ENCODE measurements around the gene SSBP2.
A peak's percentile ranks its signal among the peaks of the same experiment; 100 is the strongest.

SSBP2 gene

DNA sequence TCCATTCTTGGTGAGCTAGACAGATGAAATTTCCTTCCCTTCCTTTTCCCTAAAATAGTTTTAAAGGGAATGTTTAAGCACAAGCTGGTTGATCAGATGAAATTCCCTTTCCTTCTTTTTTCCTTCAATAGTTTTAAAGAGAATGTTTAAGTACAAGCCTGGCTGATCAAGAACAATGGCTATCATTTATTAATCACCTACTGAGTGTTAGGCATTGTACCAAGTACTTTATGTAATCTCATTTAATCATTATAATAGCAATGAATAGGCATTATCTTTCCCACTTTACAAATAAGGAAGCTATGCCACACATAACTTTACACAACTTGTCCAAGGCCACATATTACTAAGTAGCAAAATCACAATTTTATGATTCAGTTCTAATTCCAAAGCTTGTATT, 205.0 kb downstream of the SSBP2 start:
- Histone ChIP-seq H2AFZ (ENCODE audit: low read depth, low read length) (no peak overlapping the region), H3K9ac (ENCODE audit: low read depth, low read length) (no peak overlapping the region), H3K27me3 (ENCODE audit: insufficient read depth, low read length, poor library complexity) (no peaks in the 10 kb centered on the region), H3K4me1 (ENCODE audit: insufficient read depth, low read length) (peaks cover 18% of the 10 kb centered on the region), H3K4me2 (ENCODE audit: insufficient read depth, low read length) (no peak overlapping the region), H3K36me3 (ENCODE audit: insufficient read depth, low read length) (peaks cover 71% of the 10 kb centered on the region), H3K9me3 (ENCODE audit: insufficient read depth, low read length, severe bottlenecking) (no peaks in the 10 kb centered on the region), H3K4me3 (ENCODE audit: low read depth in 1 of 2, low read length in 2 of 2) (no peak overlapping the region), H4K20me1 (ENCODE audit: insufficient read depth, low read length) (no peaks in the 10 kb centered on the region), H3K27ac (ENCODE audit: low read length) (no peak overlapping the region), H3K79me2 (ENCODE audit: insufficient read depth, low read length) (peaks cover 94% of the 10 kb centered on the region)
- no peak for ATAC-seq (ENCODE audit: insufficient read depth, low read depth)
- DNase-seq, result no peak
- no peak for TF ChIP-seq EZH2 (IDR thresholded peaks at IDR 0.05; ENCODE audit: borderline replicate concordance, low read depth, low read length, severe bottlenecking)
- TF ChIP-seq, protein P1, sequence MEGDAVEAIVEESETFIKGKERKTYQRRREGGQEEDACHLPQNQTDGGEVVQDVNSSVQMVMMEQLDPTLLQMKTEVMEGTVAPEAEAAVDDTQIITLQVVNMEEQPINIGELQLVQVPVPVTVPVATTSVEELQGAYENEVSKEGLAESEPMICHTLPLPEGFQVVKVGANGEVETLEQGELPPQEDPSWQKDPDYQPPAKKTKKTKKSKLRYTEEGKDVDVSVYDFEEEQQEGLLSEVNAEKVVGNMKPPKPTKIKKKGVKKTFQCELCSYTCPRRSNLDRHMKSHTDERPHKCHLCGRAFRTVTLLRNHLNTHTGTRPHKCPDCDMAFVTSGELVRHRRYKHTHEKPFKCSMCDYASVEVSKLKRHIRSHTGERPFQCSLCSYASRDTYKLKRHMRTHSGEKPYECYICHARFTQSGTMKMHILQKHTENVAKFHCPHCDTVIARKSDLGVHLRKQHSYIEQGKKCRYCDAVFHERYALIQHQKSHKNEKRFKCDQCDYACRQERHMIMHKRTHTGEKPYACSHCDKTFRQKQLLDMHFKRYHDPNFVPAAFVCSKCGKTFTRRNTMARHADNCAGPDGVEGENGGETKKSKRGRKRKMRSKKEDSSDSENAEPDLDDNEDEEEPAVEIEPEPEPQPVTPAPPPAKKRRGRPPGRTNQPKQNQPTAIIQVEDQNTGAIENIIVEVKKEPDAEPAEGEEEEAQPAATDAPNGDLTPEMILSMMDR (IDR thresholded peaks at IDR 0.05; ENCODE audit: borderline replicate concordance, extremely low read depth, low read length, poor library complexity, severe bottlenecking), result no peak

DNA sequence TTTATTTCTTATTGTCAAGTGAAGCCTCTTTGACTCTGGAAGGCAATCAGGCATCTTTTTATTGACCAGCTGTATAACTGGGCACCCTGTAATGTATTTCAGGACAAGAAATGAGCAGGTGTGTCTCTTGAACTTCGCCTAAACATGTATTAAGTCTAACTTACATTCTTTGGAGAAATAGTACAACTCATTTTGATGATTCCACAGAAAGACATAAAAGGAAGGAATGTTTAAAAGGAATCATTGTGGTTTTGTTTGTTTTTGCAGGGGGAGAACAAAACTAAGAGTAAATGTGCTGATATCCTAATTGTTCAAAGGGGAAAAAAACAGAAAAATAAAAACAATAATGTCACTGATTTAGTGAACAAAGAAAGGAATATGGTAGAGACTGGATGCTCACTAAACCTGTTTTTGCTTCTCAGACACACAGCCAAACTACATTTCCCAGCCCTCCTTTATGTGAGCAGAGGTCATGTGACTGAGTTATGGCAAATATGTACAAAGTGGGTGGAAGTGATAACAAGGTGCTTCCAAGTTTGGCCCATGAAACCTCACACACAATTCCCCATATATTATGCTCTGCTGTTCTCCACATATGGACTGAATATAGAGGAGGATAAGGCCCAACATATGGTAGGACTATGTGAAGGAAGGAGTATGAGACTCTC, 206.4 kb downstream of the SSBP2 start:
- peaks cover 72% of the 10 kb centered on the region for H3K36me3 ChIP-seq (ENCODE audit: insufficient read depth, low read length)
- DNase-seq, result no peak
- no peak for TF ChIP-seq EZH2 (IDR thresholded peaks at IDR 0.05; ENCODE audit: borderline replicate concordance, low read depth, low read length, severe bottlenecking)
- TF ChIP-seq, protein P1 (IDR thresholded peaks at IDR 0.05; ENCODE audit: borderline replicate concordance, extremely low read depth, low read length, poor library complexity, severe bottlenecking), result no peak

DNA sequence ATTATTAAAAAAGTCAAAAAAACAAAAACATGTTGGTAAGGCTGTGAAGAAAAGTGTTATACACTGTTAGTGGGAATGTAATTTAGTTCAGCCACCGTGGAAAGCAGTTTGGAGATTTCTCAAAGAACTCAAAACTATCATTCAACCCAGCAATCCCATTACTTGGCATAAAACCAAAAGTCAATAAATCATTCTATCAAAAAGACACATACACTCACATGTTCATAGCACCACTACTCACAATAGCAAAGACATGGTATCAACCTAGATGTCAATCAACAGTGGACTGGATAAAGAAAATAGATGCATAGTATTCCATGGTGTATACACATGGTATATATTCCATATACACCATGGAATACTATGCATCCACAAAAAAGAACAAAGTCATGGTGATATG, 208.7 kb downstream of the SSBP2 start:
- H4K20me1 ChIP-seq (ENCODE audit: insufficient read depth, low read length), result no peaks in the 10 kb centered on the region
- no peak overlapping the region for H2AFZ ChIP-seq (ENCODE audit: low read depth, low read length)
- DNase-seq (no peak), ATAC-seq (ENCODE audit: insufficient read depth, low read depth) (no peak)
- peaks cover 83% of the 10 kb centered on the region for H3K79me2 ChIP-seq (ENCODE audit: insufficient read depth, low read length)
- no peak overlapping the region for H3K4me3 ChIP-seq (ENCODE audit: low read depth in 1 of 2, low read length in 2 of 2)
- H3K27me3 ChIP-seq (ENCODE audit: insufficient read depth, low read length, poor library complexity), result no peaks in the 10 kb centered on the region
- TF ChIP-seq EZH2 (IDR thresholded peaks at IDR 0.05; ENCODE audit: borderline replicate concordance, low read depth, low read length, severe bottlenecking), result no peak
- TF ChIP-seq, protein P1 (IDR thresholded peaks at IDR 0.05; ENCODE audit: borderline replicate concordance, extremely low read depth, low read length, poor library complexity, severe bottlenecking), result no peak
- H3K36me3 ChIP-seq (ENCODE audit: insufficient read depth, low read length), result peaks cover 55% of the 10 kb centered on the region
- H3K4me2 ChIP-seq (ENCODE audit: insufficient read depth, low read length), result no peak overlapping the region
- no peak overlapping the region for H3K27ac ChIP-seq (ENCODE audit: low read length)
- H3K9ac ChIP-seq (ENCODE audit: low read depth, low read length), result no peak overlapping the region
- H3K4me1 ChIP-seq (ENCODE audit: insufficient read depth, low read length), result peaks cover 53% of the 10 kb centered on the region
- peaks cover 4% of the 10 kb centered on the region for H3K9me3 ChIP-seq (ENCODE audit: insufficient read depth, low read length, severe bottlenecking)

More for the DNA sequence above, 206.4 kb downstream of the SSBP2 start:
- Histone ChIP-seq H2AFZ (ENCODE audit: low read depth, low read length) (no peak overlapping the region), H3K4me3 (ENCODE audit: low read depth in 1 of 2, low read length in 2 of 2) (no peak overlapping the region), H3K27ac (ENCODE audit: low read length) (no peak overlapping the region), H3K9ac (ENCODE audit: low read depth, low read length) (no peak overlapping the region), H3K4me1 (ENCODE audit: insufficient read depth, low read length) (peaks cover 30% of the 10 kb centered on the region), H3K79me2 (ENCODE audit: insufficient read depth, low read length) (peaks cover 91% of the 10 kb centered on the region), H3K27me3 (ENCODE audit: insufficient read depth, low read length, poor library complexity) (no peaks in the 10 kb centered on the region), H4K20me1 (ENCODE audit: insufficient read depth, low read length) (no peaks in the 10 kb centered on the region), H3K9me3 (ENCODE audit: insufficient read depth, low read length, severe bottlenecking) (peaks cover 4% of the 10 kb centered on the region), H3K4me2 (ENCODE audit: insufficient read depth, low read length) (no peak overlapping the region)
- ATAC-seq (ENCODE audit: insufficient read depth, low read depth), result peak; percentile 36; the same call in 1 of the 3 replicates
